Measurements from ENCODE around the gene CHST8.
"Not testable (repeated sequence)": the region's sequence is repeated elsewhere in the genome, so short reads cannot be mapped to it uniquely, and the experiment has no call there.

CHST8 gene

DNA sequence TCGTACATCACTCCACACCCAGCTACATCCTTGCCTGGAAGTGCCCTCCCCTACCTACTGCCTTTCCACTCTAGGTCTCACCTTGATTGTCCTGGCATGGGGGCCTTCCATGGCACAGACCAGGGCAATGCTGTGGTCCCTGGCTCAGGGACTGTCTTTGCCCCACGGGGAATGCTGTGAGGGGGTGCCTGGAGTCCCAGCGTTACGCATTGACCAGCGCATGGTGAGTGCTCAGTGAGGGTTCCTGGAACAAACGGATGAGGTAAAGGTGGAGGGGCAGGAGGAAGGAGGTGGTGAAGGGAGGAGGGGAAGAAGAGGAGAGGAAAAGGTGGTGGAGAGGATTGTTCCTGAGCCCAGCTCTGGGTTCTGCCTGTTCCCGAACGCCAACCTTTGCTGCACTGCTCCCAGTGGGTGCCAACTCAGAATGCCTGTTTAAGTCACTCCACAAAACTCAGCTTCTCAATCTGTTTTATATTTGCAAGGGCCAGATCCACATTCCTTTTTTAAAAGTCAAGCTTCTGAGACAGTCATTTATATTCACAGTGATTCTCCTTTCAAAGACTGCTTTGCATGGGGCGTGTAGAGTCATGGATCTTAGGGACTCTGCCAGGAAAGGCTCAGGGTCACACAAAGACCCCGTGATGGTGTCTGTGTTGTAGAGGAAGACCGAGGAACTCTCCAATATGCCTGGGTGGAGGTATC, 40.8 kb downstream of the CHST8 start:
- DNase-seq (ENCODE audit: low read depth): no peak
- TF ChIP-seq, protein P1, sequence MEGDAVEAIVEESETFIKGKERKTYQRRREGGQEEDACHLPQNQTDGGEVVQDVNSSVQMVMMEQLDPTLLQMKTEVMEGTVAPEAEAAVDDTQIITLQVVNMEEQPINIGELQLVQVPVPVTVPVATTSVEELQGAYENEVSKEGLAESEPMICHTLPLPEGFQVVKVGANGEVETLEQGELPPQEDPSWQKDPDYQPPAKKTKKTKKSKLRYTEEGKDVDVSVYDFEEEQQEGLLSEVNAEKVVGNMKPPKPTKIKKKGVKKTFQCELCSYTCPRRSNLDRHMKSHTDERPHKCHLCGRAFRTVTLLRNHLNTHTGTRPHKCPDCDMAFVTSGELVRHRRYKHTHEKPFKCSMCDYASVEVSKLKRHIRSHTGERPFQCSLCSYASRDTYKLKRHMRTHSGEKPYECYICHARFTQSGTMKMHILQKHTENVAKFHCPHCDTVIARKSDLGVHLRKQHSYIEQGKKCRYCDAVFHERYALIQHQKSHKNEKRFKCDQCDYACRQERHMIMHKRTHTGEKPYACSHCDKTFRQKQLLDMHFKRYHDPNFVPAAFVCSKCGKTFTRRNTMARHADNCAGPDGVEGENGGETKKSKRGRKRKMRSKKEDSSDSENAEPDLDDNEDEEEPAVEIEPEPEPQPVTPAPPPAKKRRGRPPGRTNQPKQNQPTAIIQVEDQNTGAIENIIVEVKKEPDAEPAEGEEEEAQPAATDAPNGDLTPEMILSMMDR (IDR thresholded peaks at IDR 0.05; ENCODE audit: low read depth, low read length, missing control alignments): no peak
- H3K4me3 ChIP-seq (ENCODE audit: low read depth, low read length): no peak overlapping the region
- in situ Hi-C loops (cut with HindIII; ENCODE audit: low sequenced_read_pairs): no loop called here

- H3K4me3 ChIP-seq (ENCODE audit: low read depth, low read length); in situ Hi-C loops (cut with HindIII; ENCODE audit: low sequenced_read_pairs); DNase-seq (ENCODE audit: low read depth): not testable (repeated sequence)
Measured at GRCh38 chr19:33663316-33663715, 41.6 kb downstream of the CHST8 start.

DNA sequence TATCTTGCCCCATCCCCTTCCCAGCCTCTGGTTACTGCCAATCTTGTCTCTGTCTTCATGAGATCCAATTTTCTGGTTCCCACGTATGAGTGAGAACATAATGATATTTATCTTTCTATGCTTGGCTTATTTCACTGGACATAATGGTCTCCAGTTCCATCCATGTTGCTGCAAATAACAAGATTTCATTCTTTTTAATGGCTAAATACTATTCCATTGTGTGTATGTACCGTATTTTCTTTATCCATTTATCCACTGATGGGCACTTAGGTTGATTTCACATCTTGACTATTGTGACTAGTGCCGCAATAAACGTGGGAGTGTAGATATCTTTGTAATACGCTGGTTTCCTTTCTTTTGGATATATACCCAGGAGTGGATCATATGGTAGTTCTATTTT, 43.0 kb downstream of the CHST8 start:
- TF ChIP-seq, protein P1 (IDR thresholded peaks at IDR 0.05; ENCODE audit: low read depth, low read length, missing control alignments): no peak
- no peak overlapping the region for H3K4me3 ChIP-seq (ENCODE audit: low read depth, low read length)
- in situ Hi-C loops (cut with HindIII; ENCODE audit: low sequenced_read_pairs): no loop called here
- no peak for DNase-seq (ENCODE audit: low read depth)

DNA sequence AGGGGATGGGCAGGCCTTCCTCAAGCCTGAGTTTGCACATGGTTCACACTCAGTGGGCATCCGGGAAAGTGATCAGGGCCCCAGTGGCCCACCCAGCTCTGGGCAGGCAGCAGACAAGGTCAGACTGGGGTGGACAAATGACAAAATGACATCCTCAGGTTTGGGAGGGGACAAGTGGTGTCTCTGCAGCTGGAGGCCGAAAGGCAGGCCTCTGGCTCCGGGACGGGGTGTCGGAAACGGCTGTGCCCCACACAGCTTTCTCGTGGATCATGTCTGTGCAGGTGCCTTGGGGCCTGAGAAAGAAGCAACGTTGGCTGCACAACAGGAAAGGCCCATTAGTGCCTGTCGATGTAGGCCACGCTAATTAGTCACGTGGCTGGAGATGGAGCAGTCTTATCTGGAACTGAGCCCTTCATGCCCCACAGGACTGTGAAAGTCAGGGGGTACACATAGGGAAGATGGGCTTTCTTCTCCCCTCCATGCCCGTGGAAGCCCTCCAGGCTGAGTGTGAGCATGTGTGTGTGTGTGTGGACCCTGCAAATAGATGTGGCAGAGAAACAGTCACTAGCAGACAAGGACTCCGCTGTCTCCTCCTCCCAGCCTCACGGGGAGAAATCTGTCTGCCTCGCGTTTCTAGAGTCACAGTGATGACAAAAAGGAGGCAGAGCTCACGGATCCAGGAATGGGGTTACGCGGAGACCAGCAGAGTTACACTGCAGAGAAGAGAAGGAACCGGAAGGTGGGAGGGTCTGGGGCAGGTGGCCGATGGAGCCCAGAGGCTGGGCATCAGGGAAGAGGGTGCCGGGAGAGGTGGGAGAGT, 44.2 kb downstream of the CHST8 start:
- H3K4me3 ChIP-seq (ENCODE audit: low read depth, low read length): no peak overlapping the region
- no peak for DNase-seq (ENCODE audit: low read depth)
- TF ChIP-seq, protein P1 (IDR thresholded peaks at IDR 0.05; ENCODE audit: low read depth, low read length, missing control alignments): no peak
- in situ Hi-C loops (cut with HindIII; ENCODE audit: low sequenced_read_pairs): no loop called here

DNA sequence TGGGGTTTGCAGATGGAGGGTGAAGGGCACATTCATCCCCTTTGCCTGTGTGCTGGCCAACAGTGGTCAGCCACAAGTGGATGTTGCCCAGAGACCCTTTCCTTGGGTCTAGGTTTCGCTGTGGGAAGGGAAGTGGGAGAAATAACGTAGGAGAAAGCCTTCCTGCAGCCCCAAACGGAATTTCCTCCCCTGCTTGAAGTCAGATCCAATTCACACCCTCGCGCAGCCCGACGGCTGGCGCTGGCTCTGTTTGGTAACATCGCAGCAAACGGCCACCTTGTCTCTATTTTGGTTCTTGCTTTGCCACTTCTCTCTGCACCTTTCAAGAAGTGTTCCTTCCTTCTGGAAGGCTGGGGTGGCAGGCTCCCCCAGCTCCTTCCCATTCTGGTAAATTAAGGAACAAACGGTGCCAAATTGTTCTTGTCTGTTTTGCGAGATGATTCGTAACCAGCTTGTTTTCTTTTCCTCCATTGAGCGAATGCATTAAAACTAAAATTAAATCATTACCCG, 45.4 kb downstream of the CHST8 start:
- no peak for DNase-seq (ENCODE audit: low read depth)
- H3K4me3 ChIP-seq (ENCODE audit: low read depth, low read length): no peak overlapping the region
- TF ChIP-seq, protein P1 (IDR thresholded peaks at IDR 0.05; ENCODE audit: low read depth, low read length, missing control alignments): no peak
- in situ Hi-C loops (cut with HindIII; ENCODE audit: low sequenced_read_pairs): no loop called here

DNA sequence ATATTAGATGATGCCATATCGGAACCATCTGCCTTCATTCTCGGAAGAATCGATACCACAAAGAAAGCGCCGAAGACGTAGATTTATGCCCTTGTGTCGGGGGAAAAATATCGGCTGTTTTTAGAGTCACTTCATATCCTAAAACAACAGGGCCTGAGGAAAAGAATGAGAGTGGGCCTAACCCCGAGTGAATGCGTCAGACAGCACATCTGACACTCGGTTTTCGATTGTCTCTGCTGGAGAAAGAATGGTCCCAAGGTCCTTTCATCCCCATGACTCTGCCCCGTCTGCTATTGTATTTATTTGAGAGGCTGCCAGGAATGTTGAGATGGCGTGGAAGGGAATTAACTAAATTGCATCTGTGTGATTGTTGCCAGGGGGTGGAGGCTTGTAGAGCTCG, 46.1 kb downstream of the CHST8 start:
- TF ChIP-seq, protein P1 (IDR thresholded peaks at IDR 0.05; ENCODE audit: low read depth, low read length, missing control alignments): no peak
- in situ Hi-C loops (cut with HindIII; ENCODE audit: low sequenced_read_pairs): no loop called here
- no peak for DNase-seq (ENCODE audit: low read depth)
- H3K4me3 ChIP-seq (ENCODE audit: low read depth, low read length): no peak overlapping the region

DNA sequence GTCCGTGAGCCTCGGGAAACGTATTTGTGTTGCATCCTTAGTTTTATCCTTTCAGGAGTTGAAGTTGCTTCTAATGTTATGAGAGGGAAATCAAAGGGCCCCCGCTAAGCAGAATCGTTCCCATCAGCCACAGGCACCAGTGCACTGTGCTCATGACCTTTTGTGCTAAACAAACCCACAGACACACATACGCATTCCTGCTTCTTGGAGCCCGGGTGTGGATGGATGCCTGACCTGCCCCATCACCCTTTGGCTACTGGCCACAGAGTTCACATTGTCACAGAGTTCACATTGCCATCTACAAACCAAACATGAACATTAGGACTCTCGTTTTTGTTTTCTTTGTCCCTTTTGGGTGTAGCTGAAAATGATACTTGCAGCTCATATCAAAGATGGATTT, 47.2 kb downstream of the CHST8 start:
- no peak overlapping the region for H3K4me3 ChIP-seq (ENCODE audit: low read depth, low read length)
- DNase-seq (ENCODE audit: low read depth): no peak
- TF ChIP-seq, protein P1 (IDR thresholded peaks at IDR 0.05; ENCODE audit: low read depth, low read length, missing control alignments): no peak
- in situ Hi-C loops (cut with HindIII; ENCODE audit: low sequenced_read_pairs): no loop called here
